ENCODE data around the gene ITPKB.
"Not testable (repeated sequence)": the region's sequence is repeated elsewhere in the genome, so short reads cannot be mapped to it uniquely, and the experiment has no call there.

Gene ITPKB

DNA sequence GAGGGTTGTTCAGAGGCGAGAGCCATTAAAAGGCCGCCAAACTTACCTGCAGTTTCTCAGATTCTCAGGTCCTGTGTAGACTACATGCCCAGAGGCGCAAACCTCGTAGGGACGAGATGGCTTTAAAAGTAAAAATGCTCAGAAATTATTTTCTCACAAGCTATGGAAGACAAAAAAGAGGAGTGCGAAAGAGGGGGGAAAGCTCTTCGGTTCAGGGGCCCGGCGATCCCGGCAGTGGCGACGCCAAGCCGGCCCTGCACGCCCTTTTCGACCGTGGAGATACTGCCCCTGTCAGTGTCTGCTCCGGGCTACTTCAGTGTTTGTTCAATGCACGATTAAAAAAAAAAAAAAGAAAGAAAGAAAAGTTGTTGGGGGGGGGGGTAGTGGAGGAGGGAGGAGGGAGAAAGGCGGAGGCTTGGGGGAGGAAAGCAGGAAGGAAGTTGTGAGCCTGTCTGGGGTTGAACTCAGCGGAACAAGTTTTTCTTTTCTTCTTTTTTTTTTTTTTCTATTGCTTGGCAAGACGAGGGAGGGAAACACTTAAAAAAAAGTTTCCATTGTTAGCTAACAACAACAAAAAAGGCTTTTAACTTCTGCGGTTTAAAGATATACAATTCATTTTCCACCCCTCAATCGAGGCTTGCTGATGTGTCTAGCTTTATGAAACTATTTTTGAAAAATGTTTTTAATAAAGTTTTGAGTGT, at the start of gene ITPKB:
ITPKB (minus strand) TSS at position 288 of the 701 bp plus-strand sequence. CDS start 1,824 bp downstream, outside the sequence.
- in situ Hi-C loops (cut with HindIII; ENCODE audit: low sequenced_read_pairs) = no loop called here

GRCh38 chr1:226787638-226788037, 48.6 kb upstream of the ITPKB start:
- in situ Hi-C loops (cut with HindIII; ENCODE audit: low sequenced_read_pairs) = no loop called here

DNA sequence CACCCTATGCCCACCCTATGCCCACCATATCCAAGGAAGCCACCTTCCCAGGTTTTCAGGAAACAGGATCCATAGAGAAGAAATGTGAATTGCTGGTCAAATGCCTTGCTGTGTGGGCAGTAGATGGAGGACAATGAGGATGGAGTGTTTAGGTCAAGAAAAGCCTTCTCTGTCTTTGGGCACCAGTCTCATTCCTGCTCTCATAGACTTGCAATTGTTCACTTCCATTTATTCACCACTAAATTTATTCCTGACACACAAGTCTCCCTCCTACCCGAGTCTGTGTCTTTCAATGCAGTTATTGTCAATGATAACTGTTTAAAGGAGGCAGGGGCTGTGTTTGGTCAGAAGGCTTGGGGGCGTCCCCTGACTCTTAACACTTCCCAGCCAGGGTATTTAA, 48.0 kb upstream of the ITPKB start:
- in situ Hi-C loops (cut with HindIII; ENCODE audit: low sequenced_read_pairs) = no loop called here

- in situ Hi-C loops (cut with HindIII; ENCODE audit: low sequenced_read_pairs) = no loop called here
Observed at GRCh38 chr1:226786550-226786949, 47.5 kb upstream of the ITPKB start.

DNA sequence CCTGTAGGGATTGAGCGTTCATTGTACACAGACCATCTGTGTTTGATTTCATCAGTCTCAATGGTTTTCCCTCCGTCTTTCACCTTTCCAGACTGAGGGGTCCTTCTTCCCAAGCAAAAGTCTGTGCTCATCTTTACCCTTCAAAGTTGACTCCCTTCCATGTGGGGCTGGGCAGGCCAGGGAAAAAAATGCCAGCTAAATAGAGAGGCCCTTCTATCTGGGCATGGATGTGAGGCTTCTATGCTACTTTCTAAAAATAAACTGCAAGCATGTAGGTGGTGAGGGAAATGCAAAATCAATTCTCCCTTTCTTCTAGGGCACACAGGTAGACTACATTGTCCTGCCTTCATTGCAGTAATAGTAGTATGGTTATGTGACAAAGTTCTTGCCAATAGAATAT, 46.7 kb upstream of the ITPKB start:
- in situ Hi-C loops (cut with HindIII; ENCODE audit: low sequenced_read_pairs) = no loop called here

DNA sequence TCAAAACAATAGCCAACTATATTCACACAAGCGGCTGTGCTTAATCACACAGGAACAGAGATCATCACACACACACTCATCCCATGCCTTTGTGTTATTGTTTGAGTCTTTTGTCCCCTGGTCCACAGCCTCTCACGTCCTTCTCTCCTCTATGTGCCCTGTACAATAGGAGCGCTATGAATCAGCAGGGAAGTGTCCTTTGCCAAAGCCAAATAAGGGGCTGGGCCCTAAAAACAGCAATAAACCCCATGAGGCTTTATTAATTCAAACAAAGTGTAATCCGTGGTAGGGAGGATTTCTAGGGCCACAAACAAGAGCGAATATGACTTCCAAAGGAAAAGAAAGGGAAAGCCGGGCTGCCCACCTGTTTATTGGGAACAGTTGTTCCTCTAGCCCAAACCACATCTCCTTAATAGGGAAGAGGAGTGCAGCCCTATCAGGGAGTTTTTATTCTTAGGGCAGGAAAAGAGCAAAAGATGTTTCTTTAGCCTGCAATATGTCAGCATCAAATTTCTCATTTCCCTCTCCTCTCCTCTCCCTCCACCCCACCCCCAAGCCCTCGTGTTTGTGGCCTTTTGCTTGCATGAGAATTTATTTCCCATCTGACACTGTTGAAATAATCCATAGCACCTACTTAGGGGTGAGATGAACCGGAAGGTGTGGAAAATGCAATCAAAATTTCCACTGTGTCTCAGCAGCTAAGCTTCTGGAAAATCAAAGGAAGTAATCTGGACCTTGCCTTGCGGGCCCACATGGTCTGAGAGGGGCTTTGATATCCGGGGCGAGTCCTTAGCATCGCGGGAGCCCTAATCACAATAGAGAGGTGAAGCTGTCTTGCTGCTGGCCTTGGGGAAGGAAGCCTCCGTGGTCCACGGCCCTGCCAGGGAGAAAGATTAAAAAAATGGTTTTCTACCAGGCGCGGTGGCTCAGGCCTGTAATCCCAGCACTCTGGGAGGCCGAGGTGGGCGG, 45.3 kb upstream of the ITPKB start:
- in situ Hi-C loops (cut with HindIII; ENCODE audit: low sequenced_read_pairs) = no loop called here

DNA sequence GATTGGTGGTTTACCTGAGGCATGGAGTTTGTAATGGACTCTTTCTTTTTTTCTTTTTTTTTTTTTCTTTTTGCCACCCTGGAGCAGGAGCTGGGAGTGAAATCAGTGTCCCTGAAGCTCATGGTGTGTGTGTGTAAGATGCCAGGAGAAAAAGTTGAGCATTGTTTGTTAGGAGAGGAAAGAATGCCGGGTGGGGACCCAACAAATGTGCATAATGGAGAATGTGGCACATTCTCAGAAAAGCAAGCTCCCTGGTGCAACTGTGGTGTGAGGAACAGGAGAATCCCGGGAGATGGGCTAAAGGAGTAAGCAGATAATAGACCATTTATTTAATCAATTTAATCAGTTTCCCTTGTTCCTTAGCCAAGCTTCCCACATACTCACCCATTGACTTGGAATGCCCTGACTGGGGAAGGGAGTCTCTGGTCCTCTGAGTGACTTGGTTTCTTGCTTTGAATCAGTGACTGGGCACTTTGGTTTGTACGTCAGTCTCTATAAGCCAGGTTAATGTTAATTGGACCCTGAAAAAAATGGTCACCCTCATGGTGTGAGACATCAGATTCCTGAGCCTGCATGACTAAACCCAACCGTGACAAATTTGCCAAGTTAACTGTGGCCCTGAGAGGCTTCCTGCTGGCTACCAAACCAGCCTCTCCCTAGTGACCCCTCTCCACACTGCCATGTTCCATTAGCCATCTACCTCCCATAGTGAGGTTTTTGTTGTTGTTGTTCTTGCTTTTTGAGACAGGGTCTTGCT, 43.9 kb upstream of the ITPKB start:
- in situ Hi-C loops (cut with HindIII; ENCODE audit: low sequenced_read_pairs) = no loop called here

DNA sequence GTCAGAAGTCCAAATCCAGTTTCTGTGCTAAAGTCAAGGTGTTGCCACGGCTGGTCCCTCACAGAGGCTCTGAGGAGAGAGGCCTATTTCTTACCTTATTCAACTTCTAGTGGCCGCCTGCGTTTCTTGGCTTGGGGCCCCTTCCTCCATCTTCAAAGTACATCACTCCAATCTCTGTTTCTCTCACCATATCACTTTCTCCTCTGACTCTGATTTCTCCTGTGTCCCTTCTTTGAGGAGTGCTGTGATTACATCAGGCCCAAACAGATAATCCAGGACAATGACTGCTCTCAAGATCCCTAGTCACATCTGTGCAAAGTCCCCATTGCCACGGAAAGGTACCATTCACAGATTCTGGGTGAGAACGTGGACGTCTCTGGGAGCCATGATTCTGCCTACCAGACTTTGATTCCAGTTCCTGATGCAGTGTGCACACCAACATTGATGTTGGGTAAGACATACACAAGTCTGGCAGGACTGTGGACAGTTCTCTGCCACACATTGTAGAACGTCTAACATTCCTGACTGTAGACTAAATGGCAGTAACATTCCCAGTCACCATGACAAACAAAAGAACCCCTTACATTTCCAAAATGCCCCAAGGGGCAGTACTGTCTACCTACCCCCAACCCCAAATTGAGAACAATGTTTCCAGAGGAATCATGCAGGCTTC, 43.0 kb upstream of the ITPKB start:
- in situ Hi-C loops (cut with HindIII; ENCODE audit: low sequenced_read_pairs) = no loop called here

- in situ Hi-C loops (cut with HindIII; ENCODE audit: low sequenced_read_pairs) = no loop called here
Observed at GRCh38 chr1:226779561-226779960, 40.5 kb upstream of the ITPKB start.

- in situ Hi-C loops (cut with HindIII; ENCODE audit: low sequenced_read_pairs) = no loop called here
Observed at GRCh38 chr1:226778657-226779058, 39.6 kb upstream of the ITPKB start.

DNA sequence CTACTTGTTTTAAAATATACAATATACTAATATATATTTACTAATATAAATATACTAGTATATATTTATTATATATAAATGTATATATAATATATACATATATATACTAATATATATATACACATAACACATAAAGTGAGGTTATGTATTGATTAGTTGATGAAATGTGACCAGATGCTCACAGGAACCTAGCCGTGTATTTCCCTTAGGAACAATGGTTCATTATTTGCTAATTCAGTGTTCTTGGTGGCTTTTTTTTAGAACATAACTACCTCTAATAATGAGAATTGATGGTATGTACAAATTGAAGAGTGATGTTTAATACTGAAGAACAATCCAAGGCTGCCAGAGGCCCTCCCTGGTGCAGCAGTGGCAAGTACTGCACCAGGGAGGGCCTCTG, 37.9 kb upstream of the ITPKB start:
- in situ Hi-C loops (cut with HindIII; ENCODE audit: low sequenced_read_pairs) = no loop called here

- in situ Hi-C loops (cut with HindIII; ENCODE audit: low sequenced_read_pairs) = no loop called here
Observed at GRCh38 chr1:226776066-226776465, 37.0 kb upstream of the ITPKB start.

- in situ Hi-C loops (cut with HindIII; ENCODE audit: low sequenced_read_pairs) = no loop called here
Observed at GRCh38 chr1:226772446-226773139, 33.5 kb upstream of the ITPKB start.

GRCh38 chr1:226767170-226767569, 28.1 kb upstream of the ITPKB start:
- in situ Hi-C loops (cut with HindIII; ENCODE audit: low sequenced_read_pairs) = not testable (repeated sequence)

DNA sequence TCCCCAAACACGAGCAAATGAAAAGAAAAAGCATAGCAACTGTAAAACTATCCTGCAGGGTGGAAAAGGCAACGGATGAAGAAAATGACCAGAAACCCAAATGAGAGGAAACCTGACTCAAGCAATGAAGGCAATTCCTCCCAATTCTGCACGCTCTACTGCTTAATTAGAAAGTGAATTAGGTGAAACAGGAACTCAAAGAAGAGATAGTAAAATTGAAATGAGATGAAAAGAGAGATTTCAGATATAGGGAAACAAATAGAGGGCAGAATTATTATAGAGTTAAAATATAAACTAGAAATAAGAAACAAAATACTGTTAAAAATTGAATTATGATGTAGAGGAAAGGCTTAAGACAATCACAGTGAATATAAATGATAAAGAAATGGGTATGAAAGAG, 27.5 kb upstream of the ITPKB start:
- in situ Hi-C loops (cut with HindIII; ENCODE audit: low sequenced_read_pairs) = no loop called here

DNA sequence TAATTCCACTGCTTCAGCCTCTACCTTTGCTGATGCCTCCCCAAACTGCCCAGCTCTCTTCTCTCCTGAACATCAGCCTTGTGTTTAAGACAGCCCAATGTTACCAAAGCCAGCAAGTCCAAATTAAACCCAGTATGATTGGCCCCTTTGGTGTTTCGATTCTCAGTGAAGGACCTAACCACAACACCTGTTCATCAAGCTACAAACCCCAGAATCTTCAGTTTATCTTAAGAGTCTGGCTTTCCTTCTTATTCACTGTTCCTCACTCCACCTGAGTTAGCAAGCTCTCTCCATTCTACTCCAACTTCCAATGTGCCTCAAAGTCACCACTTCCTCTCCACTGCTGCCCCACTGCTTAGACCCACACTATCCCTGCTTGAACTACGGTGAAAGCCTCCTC, 25.5 kb upstream of the ITPKB start:
- in situ Hi-C loops (cut with HindIII; ENCODE audit: low sequenced_read_pairs) = no loop called here

- in situ Hi-C loops (cut with HindIII; ENCODE audit: low sequenced_read_pairs) = no loop called here
Observed at GRCh38 chr1:226763905-226764264, 24.8 kb upstream of the ITPKB start.

GRCh38 chr1:226762988-226763904, 24.2 kb upstream of the ITPKB start:
- in situ Hi-C loops (cut with HindIII; ENCODE audit: low sequenced_read_pairs) = no loop called here

GRCh38 chr1:226762055-226762454, 23.0 kb upstream of the ITPKB start:
- in situ Hi-C loops (cut with HindIII; ENCODE audit: low sequenced_read_pairs) = no loop called here

Data from DLD1 (cell line).